GM19023 (cell line): ENCODE data around the gene B3GALNT2.
"Not testable (repeated sequence)": the region's sequence is repeated elsewhere in the genome, so short reads cannot be mapped to it uniquely, and the experiment has no call there.

ENCODE experiments used
- ATAC-seq: cut with Tn5 transposase; IDR thresholded peaks from one replicate; pipeline ENCODE4 v1.9.1; 2021; ENCODE audit warnings: mild to moderate bottlenecking, moderate library complexity; ENCODE audit not compliant: unreplicated experiment

The B3GALNT2 gene

GRCh38 chr1:235504494-235505222 is 406 bp upstream of the B3GALNT2 start:
- peak; percentile 80 for ATAC-seq

GRCh38 chr1:235503403-235504121 is 690 bp downstream of the B3GALNT2 start:
- ATAC-seq, result peak; percentile 18

- ATAC-seq, result no peak
Measured at GRCh38 chr1:235502601-235503402, 1.4 kb downstream of the B3GALNT2 start.

- ATAC-seq, result no peak
Measured at GRCh38 chr1:235500971-235501540, 3.2 kb downstream of the B3GALNT2 start.

- no peak for ATAC-seq
Measured at GRCh38 chr1:235495551-235495950, 8.7 kb downstream of the B3GALNT2 start.

- no peak for ATAC-seq
Measured at GRCh38 chr1:235495030-235495429, 9.2 kb downstream of the B3GALNT2 start.

- no peak for ATAC-seq
Measured at GRCh38 chr1:235494531-235494930, 9.7 kb downstream of the B3GALNT2 start.

GRCh38 chr1:235491644-235492043 is 12.6 kb downstream of the B3GALNT2 start:
- no peak for ATAC-seq

GRCh38 chr1:235486321-235486720 is 17.9 kb downstream of the B3GALNT2 start:
- no peak for ATAC-seq

- ATAC-seq, result no peak
Measured at GRCh38 chr1:235485558-235485957, 18.7 kb downstream of the B3GALNT2 start.

GRCh38 chr1:235483090-235483489 is 21.2 kb downstream of the B3GALNT2 start:
- no peak for ATAC-seq

GRCh38 chr1:235473806-235474205 is 30.4 kb downstream of the B3GALNT2 start:
- ATAC-seq, result no peak

GRCh38 chr1:235470741-235471439 is 33.4 kb downstream of the B3GALNT2 start:
- ATAC-seq, result no peak

GRCh38 chr1:235469897-235470296 is 34.4 kb downstream of the B3GALNT2 start:
- ATAC-seq, result not testable (repeated sequence)

GRCh38 chr1:235468970-235469369 is 35.3 kb downstream of the B3GALNT2 start:
- ATAC-seq, result no peak

- no peak for ATAC-seq
Measured at GRCh38 chr1:235468004-235468403, 36.2 kb downstream of the B3GALNT2 start.

- ATAC-seq, result no peak
Measured at GRCh38 chr1:235465066-235465465, 39.2 kb downstream of the B3GALNT2 start.

GRCh38 chr1:235462832-235463231 is 41.4 kb downstream of the B3GALNT2 start:
- ATAC-seq, result not testable (repeated sequence)

- ATAC-seq, result no peak
Measured at GRCh38 chr1:235461954-235462353, 42.3 kb downstream of the B3GALNT2 start.

GRCh38 chr1:235460770-235461169 is 43.5 kb downstream of the B3GALNT2 start:
- ATAC-seq, result no peak

- ATAC-seq, result not testable (repeated sequence)
Measured at GRCh38 chr1:235457856-235458255, 46.4 kb downstream of the B3GALNT2 start.
